HG02852 (cell line): ENCODE measurements around the gene NIT2.
"Not testable (repeated sequence)": the region's sequence is repeated elsewhere in the genome, so short reads cannot be mapped to it uniquely, and the experiment has no call there.

Experiments
- ATAC-seq: cut with Tn5 transposase; IDR thresholded peaks from one replicate; pipeline ENCODE4 v1.9.1; 2021; ENCODE audit warnings: mild to moderate bottlenecking, moderate library complexity; ENCODE audit not compliant: unreplicated experiment

Gene NIT2

DNA sequence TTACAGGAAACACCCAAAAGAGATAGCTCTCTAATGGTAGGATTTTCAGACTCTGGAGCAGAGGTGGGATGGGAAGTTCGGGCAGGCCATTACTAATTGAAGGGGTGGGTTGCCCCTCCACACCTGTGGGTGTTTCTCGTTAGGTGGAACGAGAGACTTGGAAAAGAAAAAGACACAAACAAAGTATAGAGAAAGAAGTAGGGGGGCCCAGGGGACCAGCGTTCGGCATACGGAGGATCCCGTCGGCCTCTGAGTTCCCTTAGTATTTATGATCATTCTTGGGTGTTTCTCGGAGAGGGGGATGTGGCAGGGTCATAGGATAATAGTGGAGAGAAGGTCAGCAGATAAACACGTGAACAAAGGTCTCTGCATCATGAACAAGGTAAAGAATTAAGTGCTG is 1.7 kb downstream of the NIT2 start:
- not testable (repeated sequence) for ATAC-seq

DNA sequence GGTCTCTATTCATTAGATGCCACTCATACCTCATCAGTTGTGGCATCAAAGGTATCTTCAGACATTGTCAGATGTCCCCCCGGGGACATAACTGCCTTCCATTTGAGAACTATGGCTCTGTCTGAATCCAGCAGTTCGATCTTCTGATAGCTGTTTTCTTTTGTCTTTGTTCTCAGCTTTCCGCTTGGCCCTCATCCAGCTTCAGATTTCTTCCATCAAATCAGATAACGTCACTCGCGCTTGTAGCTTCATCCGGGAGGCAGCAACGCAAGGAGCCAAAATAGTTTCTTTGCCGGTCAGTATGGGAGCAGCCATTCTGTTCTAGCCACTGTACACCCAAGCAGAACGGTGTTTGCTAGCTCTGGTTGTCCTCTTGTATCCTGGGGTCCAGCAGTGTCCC is 4.4 kb downstream of the NIT2 start:
- no peak for ATAC-seq

DNA sequence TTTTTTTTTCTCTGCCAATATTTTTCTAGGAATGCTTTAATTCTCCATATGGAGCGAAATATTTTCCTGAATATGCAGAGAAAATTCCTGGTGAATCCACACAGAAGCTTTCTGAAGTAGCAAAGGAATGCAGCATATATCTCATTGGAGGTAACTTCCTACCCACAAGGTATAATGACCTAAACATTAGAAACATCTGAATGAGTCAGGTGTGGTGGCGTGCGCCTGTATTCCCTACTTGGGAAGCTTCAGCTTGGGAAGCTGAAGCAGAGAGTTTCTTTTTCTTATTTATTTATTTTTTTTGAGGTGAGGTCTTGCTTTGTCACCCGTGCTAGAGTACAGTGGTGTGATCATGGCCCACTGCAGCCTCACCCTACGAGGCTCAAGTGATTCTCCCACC is 5.2 kb downstream of the NIT2 start:
- no peak for ATAC-seq

DNA sequence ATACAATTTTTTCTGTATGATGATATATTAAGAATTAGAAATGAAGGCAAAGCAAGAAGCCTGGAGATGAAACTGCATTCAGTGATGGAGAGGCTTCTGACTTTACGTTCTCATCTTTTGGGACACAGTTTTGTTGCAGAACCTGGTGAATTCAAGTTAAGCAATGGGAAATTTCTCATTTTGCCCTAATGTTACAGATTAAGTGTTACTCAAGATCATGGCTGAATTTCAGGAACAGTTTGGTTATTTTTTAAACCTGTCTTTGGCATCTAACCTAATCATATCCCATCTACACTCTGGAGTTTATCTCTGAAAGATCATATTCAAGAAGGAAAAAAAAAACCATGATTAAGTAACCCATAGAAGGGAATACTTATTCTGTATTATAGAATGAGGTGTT is 6.0 kb downstream of the NIT2 start:
- ATAC-seq: no peak

DNA sequence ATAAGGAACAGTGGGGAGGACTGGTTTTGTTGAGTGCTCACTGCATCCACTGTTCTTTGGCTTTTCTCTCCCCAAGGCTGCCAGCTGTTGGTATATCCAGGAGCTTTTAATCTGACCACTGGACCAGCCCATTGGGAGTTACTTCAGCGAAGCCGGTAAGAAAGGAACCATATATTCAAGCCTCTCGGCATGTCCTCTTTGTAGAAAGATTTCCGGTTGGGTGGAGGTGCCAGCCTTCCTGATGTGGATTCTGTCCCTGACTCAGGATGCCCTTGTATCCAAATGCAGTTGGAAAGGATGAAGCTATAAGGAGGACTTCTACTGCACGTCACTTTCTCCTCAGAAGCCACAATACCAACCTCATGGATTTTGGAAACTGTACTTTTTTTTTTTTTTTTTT is 14.2 kb downstream of the NIT2 start:
- no peak for ATAC-seq

DNA sequence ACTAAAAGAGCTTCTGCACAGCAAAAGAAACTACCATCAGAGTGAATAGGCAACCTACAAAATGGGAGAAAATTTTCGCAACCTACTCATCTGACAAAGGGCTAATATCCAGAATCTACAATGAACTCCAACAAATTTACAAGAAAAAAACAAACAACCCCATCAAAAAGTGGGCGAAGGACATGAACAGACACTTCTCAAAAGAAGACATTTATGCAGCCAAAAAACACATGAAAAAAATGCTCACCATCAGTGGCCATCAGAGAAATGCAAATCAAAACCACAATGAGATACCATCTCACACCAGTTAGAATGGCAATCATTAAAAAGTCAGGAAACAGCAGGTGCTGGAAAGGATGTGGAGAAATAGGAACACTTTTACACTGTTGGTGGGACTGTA is 17.2 kb downstream of the NIT2 start:
- ATAC-seq: not testable (repeated sequence)

DNA sequence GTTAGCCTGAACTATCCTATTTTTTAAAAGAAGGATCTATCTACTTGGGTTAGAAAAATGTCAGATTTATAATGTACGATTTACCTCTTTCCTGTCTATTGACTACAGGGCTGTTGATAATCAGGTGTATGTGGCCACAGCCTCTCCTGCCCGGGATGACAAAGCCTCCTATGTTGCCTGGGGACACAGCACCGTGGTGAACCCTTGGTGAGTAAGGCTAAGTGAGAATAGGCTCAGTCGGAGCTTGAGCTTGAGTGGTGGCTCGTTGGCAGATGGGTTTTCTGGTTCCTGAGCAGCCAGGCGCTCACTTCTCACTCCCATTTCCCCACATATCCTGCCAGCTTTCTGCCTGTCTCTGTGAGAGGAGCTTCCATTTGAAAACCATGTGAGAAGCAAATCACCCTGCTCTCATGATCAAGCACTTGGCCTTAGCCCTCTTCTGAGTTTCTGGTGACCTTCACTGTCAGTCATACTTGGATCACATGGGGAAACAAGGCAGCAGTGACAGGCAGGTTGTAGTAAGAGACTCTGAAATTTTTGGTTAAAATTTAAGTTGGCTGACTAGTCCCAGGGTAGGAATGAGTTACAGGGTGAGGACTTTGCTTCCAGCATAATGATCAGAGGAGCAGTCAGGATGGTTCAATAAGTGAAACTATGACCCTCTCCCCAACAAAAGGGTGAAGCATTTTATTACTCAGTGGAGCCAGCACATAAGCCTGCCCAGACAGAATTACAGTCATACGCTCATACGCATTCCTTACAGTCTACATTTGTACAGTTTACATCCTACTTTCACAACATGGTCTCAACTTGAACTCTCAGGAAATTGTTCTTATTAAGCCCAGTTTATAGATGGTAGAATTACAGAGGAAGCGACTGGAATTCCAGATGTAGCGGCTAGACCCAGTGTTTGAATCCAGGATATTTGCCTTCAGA is 18.0 kb downstream of the NIT2 start:
- ATAC-seq: no peak

DNA sequence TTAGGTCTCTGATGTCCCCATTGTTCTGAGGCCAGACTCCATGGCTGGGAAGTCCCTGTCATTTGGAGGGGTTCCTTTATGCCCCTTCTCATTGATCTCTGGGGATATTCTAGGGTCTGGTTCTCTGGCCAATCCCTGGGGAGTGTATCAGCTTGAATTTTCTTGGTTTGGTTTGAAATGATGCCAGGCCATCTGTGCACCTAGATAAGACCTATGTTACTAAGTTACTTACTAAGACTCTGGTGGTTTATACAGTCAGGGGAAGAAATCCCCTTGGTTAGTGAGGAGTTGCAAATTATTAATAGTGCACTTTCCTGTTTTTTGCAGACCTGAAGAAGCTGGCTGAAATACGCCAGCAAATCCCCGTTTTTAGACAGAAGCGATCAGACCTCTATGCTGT is 20.3 kb downstream of the NIT2 start:
- ATAC-seq: no peak

DNA sequence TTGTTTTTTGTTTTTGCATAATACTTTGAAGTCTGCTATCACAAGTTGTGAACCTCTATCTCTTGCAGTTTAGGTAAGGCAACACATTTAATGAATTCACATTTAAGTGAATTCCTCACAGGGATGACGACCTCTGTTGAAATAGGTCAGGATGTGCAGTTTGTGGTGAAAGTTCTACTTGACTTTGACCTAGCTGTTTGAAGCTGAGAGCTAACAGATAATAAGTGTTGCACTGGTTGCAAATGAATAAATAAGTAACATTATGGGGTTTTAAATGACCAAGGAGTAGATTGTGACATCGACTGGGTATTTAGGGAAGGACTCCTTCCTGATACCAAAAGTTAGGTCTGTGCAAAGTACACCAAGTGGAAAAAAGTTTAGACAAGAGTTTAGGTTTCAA is 23.9 kb downstream of the NIT2 start:
- no peak for ATAC-seq

DNA sequence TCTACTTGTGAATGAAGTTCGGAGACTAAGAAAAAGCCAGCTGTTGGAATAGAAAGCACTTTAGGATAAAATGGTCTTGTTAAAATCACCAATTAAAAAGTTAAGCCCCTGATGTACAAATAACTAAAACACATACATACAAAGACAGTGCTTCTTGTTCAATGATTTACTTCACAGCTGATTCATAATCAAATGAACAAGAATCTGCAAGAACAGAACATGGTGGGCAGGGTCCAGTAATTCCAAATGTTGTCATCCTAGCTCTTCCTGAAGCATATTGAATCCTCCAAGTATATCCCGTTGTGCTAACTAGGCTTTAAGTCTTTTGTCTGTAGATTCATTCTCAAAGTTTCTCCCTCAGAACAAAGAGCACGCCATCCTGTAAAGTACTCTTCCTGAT is 24.5 kb downstream of the NIT2 start:
- ATAC-seq: no peak

DNA sequence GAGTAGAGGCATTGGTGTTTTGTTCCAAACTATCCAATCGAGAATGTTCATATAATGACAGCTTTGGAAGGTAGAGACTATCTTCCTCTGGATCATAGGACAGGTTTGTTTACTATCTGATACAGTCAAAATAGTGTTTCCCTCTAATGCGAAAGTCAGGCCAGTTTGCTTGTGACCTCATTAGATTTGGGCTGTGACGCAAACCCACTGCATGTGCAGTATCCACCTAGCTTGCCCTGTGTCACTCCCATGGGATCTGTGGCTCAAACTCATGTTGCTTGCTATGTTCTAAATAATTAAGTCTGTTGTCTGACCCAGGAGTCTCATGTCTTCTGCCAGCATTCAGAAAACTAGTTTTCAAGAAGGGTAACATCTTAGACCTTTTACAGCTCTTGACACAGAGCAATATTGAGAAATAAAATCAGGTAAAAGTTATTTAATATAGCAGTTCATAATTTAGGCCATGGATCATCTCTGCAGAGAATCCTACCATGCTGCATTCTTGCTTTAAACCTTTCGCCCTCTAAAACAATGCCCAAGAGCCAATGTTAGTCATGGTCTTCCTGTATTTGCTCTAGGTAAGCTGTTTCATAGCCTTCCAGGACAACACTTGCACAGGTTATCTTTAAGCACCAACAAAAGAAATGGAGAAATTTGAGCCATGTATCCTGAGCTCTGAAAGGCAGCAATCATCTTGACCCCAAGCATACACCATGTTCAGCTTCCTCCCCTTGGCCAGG is 26.4 kb downstream of the NIT2 start:
- ATAC-seq: no peak

DNA sequence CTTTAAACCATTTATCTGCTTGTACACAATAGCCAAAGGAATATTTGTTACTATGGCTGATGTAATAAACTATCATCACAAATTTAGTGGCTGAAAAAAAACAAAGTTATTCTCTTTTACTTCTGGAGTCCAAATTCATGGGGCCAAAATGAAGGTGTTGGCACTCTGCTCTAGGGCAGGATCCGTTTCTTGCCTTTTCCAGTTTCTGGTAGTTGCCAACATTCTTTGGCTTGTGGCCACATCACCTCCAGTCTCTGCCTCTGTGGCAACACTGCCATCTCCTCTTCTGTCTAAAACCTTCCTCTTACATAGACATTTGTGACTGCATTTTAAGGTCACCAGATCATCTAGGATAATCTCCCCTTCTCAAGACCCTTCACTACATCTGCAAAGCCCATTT is 27.3 kb downstream of the NIT2 start:
- ATAC-seq: no peak

DNA sequence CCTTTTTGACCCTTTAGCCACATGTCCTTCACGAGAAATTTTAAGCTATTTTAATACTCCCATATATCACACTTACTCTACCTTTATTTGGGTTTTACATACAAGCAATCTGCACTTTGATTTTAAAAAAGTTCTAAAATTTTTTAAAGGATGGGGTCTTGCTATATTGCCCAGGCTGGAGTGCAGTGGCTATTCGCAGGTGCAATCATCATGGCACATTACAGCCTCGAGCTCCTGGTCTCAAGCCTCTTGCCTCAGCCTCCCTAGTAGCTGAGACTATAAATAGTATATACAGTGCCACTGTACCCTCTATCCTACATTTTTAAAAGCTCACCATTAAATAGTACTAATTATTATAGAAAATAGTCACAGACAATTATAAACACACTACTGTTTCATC is 29.9 kb downstream of the NIT2 start:
- ATAC-seq: no peak

DNA sequence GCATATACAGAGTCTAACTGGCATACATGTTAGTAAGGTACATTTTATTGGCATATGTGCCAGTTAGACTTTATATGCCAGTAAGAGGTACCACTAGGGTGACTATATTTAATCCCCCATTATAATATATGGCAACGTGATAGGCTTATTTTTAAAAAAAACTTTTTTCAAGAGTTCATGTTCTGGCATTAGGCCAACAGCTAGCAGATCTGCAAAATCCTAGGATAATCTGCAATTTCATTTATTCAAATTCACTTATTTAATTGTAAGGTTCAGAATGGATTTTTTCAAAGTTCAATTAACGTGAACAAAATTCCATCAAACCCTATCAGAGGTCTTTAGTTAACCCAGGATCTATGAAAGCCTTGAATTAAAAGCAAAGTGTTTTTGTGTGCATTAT is 31.9 kb downstream of the NIT2 start:
- no peak for ATAC-seq

DNA sequence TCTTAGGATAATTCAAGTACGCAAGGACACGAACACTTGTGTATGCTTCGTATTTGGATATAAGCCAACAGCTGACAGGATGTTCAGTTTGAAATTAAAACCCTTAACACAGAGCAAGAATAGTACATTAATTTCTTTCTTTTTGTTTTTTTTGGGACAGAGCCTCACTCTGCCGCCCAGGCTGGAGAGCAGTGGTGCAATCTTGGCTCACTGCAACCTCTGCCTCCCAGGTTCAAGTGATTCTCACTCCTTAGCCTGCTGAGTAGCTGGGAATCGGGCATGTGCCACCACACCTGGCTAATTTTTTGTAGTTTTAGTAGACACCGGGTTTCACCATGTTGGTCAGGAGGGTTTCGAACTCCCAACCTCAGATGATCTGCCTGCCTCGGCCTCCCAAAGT is 33.9 kb downstream of the NIT2 start:
- no peak for ATAC-seq

DNA sequence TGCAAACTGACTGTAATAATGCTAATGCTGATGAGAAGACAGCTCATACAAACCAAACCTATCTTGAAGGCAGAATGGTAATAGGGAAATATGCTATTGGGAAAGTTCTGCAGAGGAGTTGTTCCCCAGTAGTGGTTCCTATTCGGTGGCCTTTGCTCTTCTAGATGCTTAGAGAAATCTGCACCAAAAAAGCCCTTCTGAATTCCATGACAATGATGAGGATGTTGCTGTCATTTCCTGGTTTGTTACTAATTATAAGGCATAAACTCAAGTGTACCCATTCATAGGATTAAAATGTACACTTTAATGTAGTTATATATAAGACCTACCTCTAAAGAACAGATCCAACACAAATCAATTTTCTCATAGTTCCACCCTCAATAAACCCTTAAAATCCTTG is 36.2 kb downstream of the NIT2 start:
- no peak for ATAC-seq

DNA sequence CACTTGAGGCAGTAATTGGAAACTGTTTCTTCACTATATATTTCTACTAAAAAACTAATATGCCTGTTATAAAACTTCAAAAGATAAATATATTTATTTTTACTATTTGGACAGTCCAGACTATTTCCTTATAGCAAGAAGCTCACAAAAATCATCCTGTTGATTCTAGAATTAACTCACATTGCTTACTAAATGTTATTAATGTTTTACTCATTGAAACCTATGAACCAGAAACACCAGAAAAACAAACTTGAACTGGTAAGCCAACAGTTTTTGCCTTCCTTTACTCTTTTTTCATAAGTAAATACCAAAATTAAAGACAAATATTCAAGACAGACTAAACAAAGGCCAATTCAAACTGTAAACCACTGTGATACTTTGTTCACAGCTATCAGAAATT is 40.0 kb downstream of the NIT2 start:
- ATAC-seq: no peak

DNA sequence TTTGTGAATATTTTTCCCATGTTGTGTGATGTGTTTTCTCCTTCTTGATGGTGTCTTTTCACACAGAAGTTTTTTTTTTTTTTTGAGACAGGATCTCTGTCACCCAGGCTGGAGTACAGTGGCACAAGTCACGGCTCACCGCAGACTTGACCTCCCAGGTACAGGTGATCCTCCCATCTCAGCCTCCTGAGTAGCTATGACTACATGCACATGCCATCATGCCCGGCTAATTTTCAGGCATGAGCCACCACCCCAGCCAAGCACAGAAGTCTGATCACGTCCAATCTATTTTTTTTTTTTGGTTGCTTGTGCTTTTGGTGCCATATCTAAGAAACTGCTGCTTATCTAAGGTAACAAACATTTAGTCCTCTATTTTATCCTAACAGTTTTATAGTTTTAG is 41.7 kb downstream of the NIT2 start:
- ATAC-seq: no peak

DNA sequence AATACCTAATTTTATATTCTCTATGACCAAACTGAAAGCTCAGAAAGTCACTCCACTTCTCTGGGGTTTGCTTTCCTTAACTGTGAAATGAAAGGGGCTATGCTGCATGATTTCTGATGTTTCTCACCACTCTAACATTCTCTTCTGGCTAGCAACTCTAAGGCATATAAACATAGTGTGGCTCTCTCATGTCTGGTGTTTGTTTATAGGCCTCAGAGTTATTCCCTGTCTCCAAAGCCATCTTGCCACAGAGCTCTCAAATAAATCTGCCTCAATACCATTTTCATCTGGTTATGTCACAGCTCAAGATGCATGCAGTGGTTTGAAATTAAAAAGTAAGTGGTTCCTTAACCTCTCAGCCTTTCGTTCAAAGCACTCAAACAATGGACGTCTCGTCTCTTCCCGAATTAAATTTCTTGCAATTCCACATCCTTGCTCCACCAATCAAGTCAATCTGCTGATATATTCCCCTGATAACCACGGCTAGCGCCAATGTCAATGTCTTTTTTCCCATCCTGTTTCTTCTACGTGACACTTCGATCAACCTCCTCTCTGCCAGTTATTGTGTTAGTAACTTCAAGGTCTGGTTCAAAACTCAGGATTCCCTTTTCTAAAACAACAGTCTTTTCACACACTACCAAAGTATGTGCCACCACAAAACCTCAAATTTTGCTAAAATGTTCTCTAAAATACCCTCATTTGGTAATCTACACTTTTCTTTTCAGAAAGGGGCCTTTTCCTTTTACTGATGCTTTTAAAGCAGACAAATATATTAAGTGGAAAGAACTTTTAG is 50.4 kb downstream of the NIT2 start:
- ATAC-seq: no peak

DNA sequence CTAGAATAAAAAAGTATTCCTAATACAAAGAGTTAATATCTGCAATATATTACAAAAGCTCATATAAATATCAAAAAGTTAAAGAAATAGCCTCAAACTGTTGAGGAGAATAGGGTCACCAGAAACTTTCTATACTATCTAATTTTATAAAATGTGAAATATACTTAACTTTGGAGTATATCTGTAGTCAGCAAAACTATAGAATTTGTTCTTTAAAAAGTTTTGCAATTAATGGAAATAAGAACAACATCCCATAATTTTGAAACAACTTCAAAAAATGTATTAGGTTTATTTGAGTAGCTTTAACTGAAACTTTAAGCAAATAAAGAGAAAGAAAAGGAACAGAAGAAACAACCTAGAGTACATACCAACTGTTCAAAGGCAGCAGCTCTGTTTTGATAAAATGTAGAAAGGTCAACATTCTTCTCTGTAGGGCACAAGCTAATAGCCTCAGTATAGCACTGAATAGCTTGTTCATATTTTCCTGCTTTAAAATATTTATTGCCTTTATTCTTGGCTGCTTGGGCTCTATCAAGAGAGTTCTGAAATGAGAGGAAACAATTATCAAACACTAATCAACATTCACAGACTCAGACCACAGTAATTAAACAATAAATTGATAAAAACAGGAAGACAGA is 52.0 kb downstream of the NIT2 start:
- no peak for ATAC-seq

DNA sequence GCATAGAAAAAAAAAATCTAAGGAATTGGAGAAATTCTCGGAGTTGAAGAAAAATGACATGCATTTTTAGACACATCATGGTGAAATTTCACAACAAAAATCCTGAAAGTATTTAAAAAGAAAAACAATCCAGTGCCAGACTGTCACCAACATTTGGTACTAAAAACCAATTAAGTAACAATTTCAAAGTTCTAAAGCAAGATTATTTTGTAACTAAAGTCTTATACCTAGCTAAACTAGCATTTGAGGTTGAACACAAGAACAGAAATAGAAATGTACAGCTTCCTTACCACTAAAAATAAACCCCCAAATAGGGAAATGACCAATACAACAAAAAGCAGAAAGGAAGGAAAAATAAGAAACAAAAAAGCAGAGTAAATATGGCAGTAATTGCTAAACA is 54.5 kb downstream of the NIT2 start:
- ATAC-seq: no peak
